Panc1 (cell line): ENCODE measurements around the gene TBC1D13. TPM values are rescaled to one million over a fixed set of nuclear protein-coding genes. Genes with fewer than 3 reads are reported as not detected.
"Not testable (repeated sequence)": the region's sequence is repeated elsewhere in the genome, so short reads cannot be mapped to it uniquely, and the experiment has no call there.

Experiments used
- ATAC-seq: fragments of 200-7000 bp; cut with Tn5 transposase; 2 replicates; pipeline ENCODE4 v1.9.1; 2020; ENCODE audit warnings: mild to moderate bottlenecking, moderate library complexity
- BruUV-seq: library from RNA; stranded (reverse); fragments of 400-500 nt; replicated peaks from 2 replicates; lab custom pipeline; 2021; lab: Mats Ljungman, UMichigan
- CTCF ChIA-PET: fragments of 300-600 bp; sonication (Branson Sonifier 250); formaldehyde crosslinking; loops from one replicate; lab custom pipeline; 2022; ENCODE audit warnings: antibody characterized with exemption; lab: Charles Lee
- POLR2A ChIA-PET: fragments of 300-600 bp; sonication (Branson Sonifier 250); formaldehyde crosslinking; loops from one replicate; lab custom pipeline; 2022; ENCODE audit warnings: antibody characterized with exemption; lab: Charles Lee
- DNase-seq: peaks from one replicate; pipeline ENCODE4 v3.0.0-alpha.2; 2010; ENCODE audit warnings: low read depth, low spot score
- H3K27ac ChIP-seq: 2 replicates; pipeline ENCODE4 v1.5.1; 2011; ENCODE audit warnings: mild to moderate bottlenecking, low read length, inconsistent platforms
- H3K27me3 ChIP-seq: fragments of 200-500 bp; sonication (Bioruptor generic); 2 replicates; pipeline ENCODE4 v1.6.0; 2014; ENCODE audit warnings: low read length, inconsistent platforms; ENCODE audit not compliant: control insufficient read depth, insufficient read depth
- H3K36me3 ChIP-seq: fragments of 200-500 bp; sonication (Bioruptor generic); 2 replicates; pipeline ENCODE4 v1.5.1; 2014; ENCODE audit warnings: inconsistent platforms, mild to moderate bottlenecking, low read length, moderate library complexity; ENCODE audit not compliant: control insufficient read depth, insufficient read depth
- H3K4me1 ChIP-seq: 2 replicates; pipeline ENCODE4 v1.5.1; 2011; ENCODE audit warnings: inconsistent platforms, mild to moderate bottlenecking, low read length, moderate library complexity; ENCODE audit not compliant: control insufficient read depth, insufficient read depth
- H3K4me3 ChIP-seq, 2 experiments: 2 replicates each; pipeline ENCODE4 v1.5.1; 2011 to 2012; ENCODE audit warnings: low read depth in 2 of 2, low read length in 2 of 2, mild to moderate bottlenecking in 2 of 2, inconsistent platforms in 1 of 2, moderate library complexity in 1 of 2
- H3K9me3 ChIP-seq: fragments of 200-500 bp; sonication (Bioruptor generic); 2 replicates; pipeline ENCODE4 v1.5.1; 2014; ENCODE audit warnings: low read depth, mild to moderate bottlenecking, inconsistent platforms, low read length, moderate library complexity; ENCODE audit not compliant: control insufficient read depth, insufficient read depth
- POLR2AphosphoS5 ChIP-seq: IDR thresholded peaks from 2 replicates; pipeline ENCODE4 v1.6.1; 2012; ENCODE audit warnings: mild to moderate bottlenecking, low read depth, low read length, moderate library complexity
- SIN3A ChIP-seq: IDR thresholded peaks from 2 replicates; pipeline ENCODE4 v1.6.1; 2012; ENCODE audit warnings: low read depth, mild to moderate bottlenecking, low read length, moderate library complexity, borderline replicate concordance; ENCODE audit not compliant: insufficient read depth
- TCF7L2 ChIP-seq: IDR thresholded peaks from 2 replicates; pipeline ENCODE4 v1.6.1; 2011; ENCODE audit warnings: mild to moderate bottlenecking, low read depth, low read length, inconsistent platforms
- in situ Hi-C: cut with HindIII; loops from 2 replicates; pipeline ENCODE4 v1.10.0; 2016; ENCODE audit warnings: low sequenced_read_pairs, low pct_unique_long_range_greater_than_20kb
- intact Hi-C: fragments of 100-400 bp; cut with micrococcal nuclease; formaldehyde crosslinking; loops from one replicate; pipeline ENCODE4 v1.10.0; 2022; ENCODE audit not compliant: unreplicated experiment
- total RNA-seq: library from RNA; stranded (reverse); gene quantifications from one replicate; pipeline ENCODE4 v1.2.1, GENCODE V29; 2021; ENCODE audit not compliant: unreplicated experiment
- TF ChIP-seq, protein P1 (sequence below), 2 experiments: IDR thresholded peaks; 2 replicates each; pipeline ENCODE4 v1.6.1; 2011 to 2012; ENCODE audit warnings: low read depth in 2 of 2, control low read depth in 1 of 2, low read length in 1 of 2, mild to moderate bottlenecking in 1 of 2, moderate library complexity in 1 of 2; ENCODE audit not compliant: insufficient read depth in 1 of 2
- TF ChIP-seq, protein P2 (sequence below): fragments of 450-650 bp; IDR thresholded peaks from 2 replicates; pipeline ENCODE4 v1.5.1; 2017; ENCODE audit warnings: mild to moderate bottlenecking

Gene TBC1D13
- total RNA-seq, 1 experiment from 2014 or later: 21.3 TPM

DNA sequence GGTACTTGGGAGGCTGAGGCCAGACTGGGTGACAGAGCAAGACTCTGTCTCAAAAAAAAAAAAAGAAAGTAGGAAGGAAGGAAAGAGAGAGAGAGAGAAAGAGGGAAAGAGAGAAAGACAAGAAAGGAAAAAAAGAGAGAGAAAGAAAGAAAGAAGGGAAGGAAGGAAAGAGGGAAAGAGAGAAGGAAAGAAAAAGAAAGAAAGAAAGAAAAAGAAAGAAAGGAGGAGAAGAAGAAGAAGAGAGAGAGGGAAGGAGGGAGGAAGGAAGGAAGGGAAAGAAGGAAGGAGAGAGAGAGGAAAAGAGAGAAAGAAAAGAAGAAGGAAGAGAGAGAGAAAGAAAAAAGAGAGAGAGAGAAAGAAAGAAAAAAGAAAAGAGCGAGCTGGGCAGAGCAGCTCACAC, 12.2 kb upstream of the TBC1D13 start:
- POLR2A ChIA-PET: no interaction called here
- DNase-seq (no peak), ATAC-seq (no peak)
- no peaks in the 10 kb centered on the region for H3K9me3 ChIP-seq
- intact Hi-C loops: no loop called here
- no peaks in the 10 kb centered on the region for H3K36me3 ChIP-seq
- no peak overlapping the region for H3K27ac ChIP-seq
- in situ Hi-C loops: no loop called here
- H3K4me3 ChIP-seq: no peak overlapping the region
- no TSS peak for BruUV-seq
- TF ChIP-seq, protein P1, sequence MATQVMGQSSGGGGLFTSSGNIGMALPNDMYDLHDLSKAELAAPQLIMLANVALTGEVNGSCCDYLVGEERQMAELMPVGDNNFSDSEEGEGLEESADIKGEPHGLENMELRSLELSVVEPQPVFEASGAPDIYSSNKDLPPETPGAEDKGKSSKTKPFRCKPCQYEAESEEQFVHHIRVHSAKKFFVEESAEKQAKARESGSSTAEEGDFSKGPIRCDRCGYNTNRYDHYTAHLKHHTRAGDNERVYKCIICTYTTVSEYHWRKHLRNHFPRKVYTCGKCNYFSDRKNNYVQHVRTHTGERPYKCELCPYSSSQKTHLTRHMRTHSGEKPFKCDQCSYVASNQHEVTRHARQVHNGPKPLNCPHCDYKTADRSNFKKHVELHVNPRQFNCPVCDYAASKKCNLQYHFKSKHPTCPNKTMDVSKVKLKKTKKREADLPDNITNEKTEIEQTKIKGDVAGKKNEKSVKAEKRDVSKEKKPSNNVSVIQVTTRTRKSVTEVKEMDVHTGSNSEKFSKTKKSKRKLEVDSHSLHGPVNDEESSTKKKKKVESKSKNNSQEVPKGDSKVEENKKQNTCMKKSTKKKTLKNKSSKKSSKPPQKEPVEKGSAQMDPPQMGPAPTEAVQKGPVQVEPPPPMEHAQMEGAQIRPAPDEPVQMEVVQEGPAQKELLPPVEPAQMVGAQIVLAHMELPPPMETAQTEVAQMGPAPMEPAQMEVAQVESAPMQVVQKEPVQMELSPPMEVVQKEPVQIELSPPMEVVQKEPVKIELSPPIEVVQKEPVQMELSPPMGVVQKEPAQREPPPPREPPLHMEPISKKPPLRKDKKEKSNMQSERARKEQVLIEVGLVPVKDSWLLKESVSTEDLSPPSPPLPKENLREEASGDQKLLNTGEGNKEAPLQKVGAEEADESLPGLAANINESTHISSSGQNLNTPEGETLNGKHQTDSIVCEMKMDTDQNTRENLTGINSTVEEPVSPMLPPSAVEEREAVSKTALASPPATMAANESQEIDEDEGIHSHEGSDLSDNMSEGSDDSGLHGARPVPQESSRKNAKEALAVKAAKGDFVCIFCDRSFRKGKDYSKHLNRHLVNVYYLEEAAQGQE (IDR thresholded peaks at IDR 0.05; ENCODE audit: insufficient read depth in 1 of 2, low read depth in 2 of 2, low read length in 1 of 2): no peak
- TF ChIP-seq SIN3A (no peak), POLR2AphosphoS5 (no peak), TCF7L2 (no peak)
- TF ChIP-seq, protein P2, sequence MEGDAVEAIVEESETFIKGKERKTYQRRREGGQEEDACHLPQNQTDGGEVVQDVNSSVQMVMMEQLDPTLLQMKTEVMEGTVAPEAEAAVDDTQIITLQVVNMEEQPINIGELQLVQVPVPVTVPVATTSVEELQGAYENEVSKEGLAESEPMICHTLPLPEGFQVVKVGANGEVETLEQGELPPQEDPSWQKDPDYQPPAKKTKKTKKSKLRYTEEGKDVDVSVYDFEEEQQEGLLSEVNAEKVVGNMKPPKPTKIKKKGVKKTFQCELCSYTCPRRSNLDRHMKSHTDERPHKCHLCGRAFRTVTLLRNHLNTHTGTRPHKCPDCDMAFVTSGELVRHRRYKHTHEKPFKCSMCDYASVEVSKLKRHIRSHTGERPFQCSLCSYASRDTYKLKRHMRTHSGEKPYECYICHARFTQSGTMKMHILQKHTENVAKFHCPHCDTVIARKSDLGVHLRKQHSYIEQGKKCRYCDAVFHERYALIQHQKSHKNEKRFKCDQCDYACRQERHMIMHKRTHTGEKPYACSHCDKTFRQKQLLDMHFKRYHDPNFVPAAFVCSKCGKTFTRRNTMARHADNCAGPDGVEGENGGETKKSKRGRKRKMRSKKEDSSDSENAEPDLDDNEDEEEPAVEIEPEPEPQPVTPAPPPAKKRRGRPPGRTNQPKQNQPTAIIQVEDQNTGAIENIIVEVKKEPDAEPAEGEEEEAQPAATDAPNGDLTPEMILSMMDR: no peak
- H3K4me1 ChIP-seq: no peaks in the 10 kb centered on the region
- CTCF ChIA-PET: no interaction called here
- no peaks in the 10 kb centered on the region for H3K27me3 ChIP-seq

DNA sequence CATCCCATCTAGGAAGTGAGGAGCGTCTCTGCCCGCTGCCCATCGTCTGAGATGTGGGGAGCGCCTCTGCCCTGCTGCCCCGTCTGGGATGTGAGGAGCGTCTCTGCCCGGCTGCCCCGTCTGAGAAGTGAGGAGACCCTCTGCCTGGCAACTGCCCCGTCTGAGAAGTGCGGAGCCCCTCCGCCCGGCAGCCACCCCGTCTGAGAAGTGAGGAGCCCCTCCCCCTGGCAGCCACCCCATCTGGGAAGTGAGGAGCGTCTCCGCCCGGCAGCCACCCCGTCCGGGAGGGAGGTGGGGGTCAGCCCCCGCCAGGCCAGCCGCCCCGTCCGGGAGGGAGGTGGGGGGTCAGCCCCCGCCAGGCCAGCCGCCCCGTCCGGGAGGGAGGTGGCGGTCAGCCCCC, 7.0 kb upstream of the TBC1D13 start:
- intact Hi-C loops, POLR2A ChIA-PET, H3K4me1 ChIP-seq, H3K4me3 ChIP-seq, CTCF ChIA-PET, ATAC-seq, H3K27ac ChIP-seq, DNase-seq, H3K9me3 ChIP-seq, in situ Hi-C loops, H3K36me3 ChIP-seq, H3K27me3 ChIP-seq, BruUV-seq: not testable (repeated sequence)

DNA sequence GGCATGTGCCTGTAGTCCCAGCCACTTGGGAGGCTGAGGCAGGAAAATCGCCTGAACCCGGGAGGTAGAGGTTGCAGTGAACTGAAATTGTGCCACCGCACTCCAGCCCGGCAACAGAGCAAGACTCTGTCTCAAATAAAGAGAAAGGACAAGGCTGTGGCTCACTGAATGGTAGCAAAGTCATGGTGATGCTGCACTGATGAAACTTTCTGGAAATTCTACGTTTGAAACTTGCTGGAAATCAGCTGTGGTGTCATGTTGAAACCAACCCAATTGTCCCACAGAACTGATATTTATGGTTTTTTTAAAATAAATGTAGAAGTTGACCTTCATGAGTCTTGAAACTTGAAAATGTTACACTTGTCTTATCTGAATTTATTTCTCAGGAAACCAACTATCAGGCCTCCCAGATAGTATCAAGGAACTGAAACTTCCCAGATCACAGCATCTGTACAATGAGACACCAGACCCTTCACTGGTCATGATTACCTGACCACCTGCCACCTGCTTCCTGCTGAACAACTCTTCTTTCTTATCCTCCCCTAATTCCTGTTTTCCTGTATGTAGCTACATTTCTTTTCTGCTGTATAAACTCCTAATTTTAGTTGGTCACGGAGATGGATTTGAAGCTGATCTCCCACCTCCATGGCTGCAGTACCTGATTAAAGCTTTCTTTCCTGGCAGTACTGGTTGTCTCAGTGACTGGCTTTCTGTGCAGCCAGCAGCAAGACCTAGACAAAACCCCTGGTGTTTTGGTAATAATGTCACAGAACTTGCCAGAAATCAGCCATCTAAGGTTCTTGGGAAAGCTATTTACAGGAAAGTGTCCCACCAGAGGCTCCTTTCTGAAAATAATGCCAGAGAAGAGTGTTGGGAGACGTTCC, 5.6 kb upstream of the TBC1D13 start:
- CTCF ChIA-PET: no interaction called here
- POLR2A ChIA-PET: no interaction called here

More for the DNA sequence above, 5.6 kb upstream of the TBC1D13 start:
- no peak for ATAC-seq
- H3K36me3 ChIP-seq: no peaks in the 10 kb centered on the region
- no peak overlapping the region for H3K4me3 ChIP-seq
- H3K4me1 ChIP-seq: no peaks in the 10 kb centered on the region
- no peak overlapping the region for H3K27ac ChIP-seq
- no peaks in the 10 kb centered on the region for H3K27me3 ChIP-seq
- no peak for DNase-seq
- intact Hi-C loops: no loop called here
- TF ChIP-seq, protein P1 (IDR thresholded peaks at IDR 0.05; ENCODE audit: insufficient read depth in 1 of 2, low read depth in 2 of 2, low read length in 1 of 2): no peak
- TF ChIP-seq POLR2AphosphoS5: no peak
- TF ChIP-seq TCF7L2: no peak
- TF ChIP-seq SIN3A: no peak
- TF ChIP-seq, protein P2: no peak
- BruUV-seq: no TSS peak
- no peaks in the 10 kb centered on the region for H3K9me3 ChIP-seq
- in situ Hi-C loops: no loop called here
